IMR-90 (cell line): ENCODE results near the gene FLNA. TPM values are rescaled to one million over a fixed set of nuclear protein-coding genes. Genes with fewer than 3 reads are reported as not detected.
A peak's percentile ranks its signal among the peaks of the same experiment; 100 is the strongest.

Experiments used
- ATAC-seq: fragments of 200-7000 bp; cut with Tn5 transposase; 2 replicates; pipeline ENCODE4 v1.9.1; 2020; ENCODE audit warnings: low read depth, mild to moderate bottlenecking, moderate library complexity
- BruUV-seq: library from RNA; stranded (reverse); fragments of 400-500 nt; replicated peaks from 2 replicates; lab custom pipeline; 2021; lab: Mats Ljungman, UMichigan
- CTCF ChIA-PET: fragments of 300-600 bp; formaldehyde crosslinking; extraction: SDS; loops from one replicate; lab custom pipeline; 2021; ENCODE audit warnings: antibody characterized with exemption; lab: Yijun Ruan, JAX
- POLR2A ChIA-PET: fragments of 300-600 bp; sonication (Branson Sonifier 250); formaldehyde crosslinking; loops from one replicate; lab custom pipeline; 2022; ENCODE audit warnings: antibody characterized with exemption; ENCODE audit not compliant: unreplicated experiment; lab: Charles Lee
- DNase-seq: peaks from one replicate; pipeline ENCODE4 v3.0.0; 2013
- H2AFZ ChIP-seq: replicated peaks from 2 replicates; pipeline ENCODE3; 2013; ENCODE audit warnings: low read length, mild to moderate bottlenecking; ENCODE audit not compliant: poor library complexity
- H2AK5ac ChIP-seq: 2 replicates; pipeline ENCODE4 v1.6.1; 2013; ENCODE audit warnings: low read depth, low read length, inconsistent platforms
- H2AK9ac ChIP-seq: replicated peaks from 2 replicates; pipeline ENCODE3; 2013; ENCODE audit warnings: mild to moderate bottlenecking, low read depth, low read length, moderate library complexity; ENCODE audit not compliant: poor library complexity
- H2BK120ac ChIP-seq: 2 replicates; pipeline ENCODE4 v1.6.1; 2013; ENCODE audit warnings: low read depth, low read length, inconsistent platforms
- H2BK15ac ChIP-seq: 3 replicates; pipeline ENCODE4 v1.6.1; 2013; ENCODE audit warnings: low read depth, low read length, inconsistent platforms
- H2BK20ac ChIP-seq: 2 replicates; pipeline ENCODE4 v1.6.1; 2013; ENCODE audit warnings: low read depth, mild to moderate bottlenecking, inconsistent platforms, low read length, moderate library complexity
- H2BK5ac ChIP-seq: 2 replicates; pipeline ENCODE4 v1.6.1; 2013; ENCODE audit warnings: mild to moderate bottlenecking, low read depth, low read length, inconsistent platforms; ENCODE audit not compliant: poor library complexity, severe bottlenecking
- H3K14ac ChIP-seq: replicated peaks from 2 replicates; pipeline ENCODE4 v1.6.1; 2013; ENCODE audit warnings: low read depth, low read length, inconsistent platforms
- H3K18ac ChIP-seq: 2 replicates; pipeline ENCODE4 v1.6.1; 2013; ENCODE audit warnings: low read depth, low read length, control low read depth
- H3K23ac ChIP-seq: 2 replicates; pipeline ENCODE4 v1.6.1; 2013; ENCODE audit warnings: low read depth, low read length, inconsistent platforms
- H3K27ac ChIP-seq: 2 replicates; pipeline ENCODE4 v1.5.1; 2013; ENCODE audit warnings: mild to moderate bottlenecking, control low read depth, low read length; ENCODE audit not compliant: insufficient read depth
- H3K27me3 ChIP-seq: 2 replicates; pipeline ENCODE4 v1.6.1; 2013; ENCODE audit warnings: low read length; ENCODE audit not compliant: control insufficient read depth, insufficient read depth
- H3K36me3 ChIP-seq: 2 replicates; pipeline ENCODE4 v1.6.1; 2013; ENCODE audit warnings: low read length, mixed read lengths; ENCODE audit not compliant: control insufficient read depth, insufficient read depth
- H3K4ac ChIP-seq: 2 replicates; pipeline ENCODE4 v1.6.1; 2013; ENCODE audit warnings: low read depth, low read length, inconsistent platforms
- H3K4me1 ChIP-seq: 2 replicates; pipeline ENCODE4 v1.6.1; 2013; ENCODE audit warnings: low read length, mixed read lengths; ENCODE audit not compliant: control insufficient read depth, insufficient read depth
- H3K4me2 ChIP-seq: 2 replicates; pipeline ENCODE4 v1.6.1; 2013; ENCODE audit warnings: low read depth, mild to moderate bottlenecking, control low read depth, low read length, moderate library complexity
- H3K4me3 ChIP-seq: 2 replicates; pipeline ENCODE4 v1.5.1; 2013; ENCODE audit warnings: low read depth, mild to moderate bottlenecking, control low read depth, low read length, moderate library complexity; ENCODE audit not compliant: insufficient read depth
- H3K56ac ChIP-seq: 2 replicates; pipeline ENCODE4 v1.6.1; 2013; ENCODE audit warnings: low read length, inconsistent platforms; ENCODE audit not compliant: insufficient read depth; ENCODE audit errors: extremely low read depth
- H3K79me1 ChIP-seq, 2 experiments: 2 replicates each; pipeline ENCODE4 v1.6.1; 2013; ENCODE audit warnings: low read length in 2 of 2, inconsistent platforms in 1 of 2, low read depth in 1 of 2
- H3K9ac ChIP-seq: 2 replicates; pipeline ENCODE4 v1.6.1; 2013; ENCODE audit warnings: low read depth, low read length, control low read depth
- H3K9me1 ChIP-seq: 2 replicates; pipeline ENCODE4 v1.6.1; 2013; ENCODE audit warnings: low read length, inconsistent platforms; ENCODE audit not compliant: insufficient read depth
- H3K9me3 ChIP-seq: 2 replicates; pipeline ENCODE4 v1.6.1; 2013; ENCODE audit warnings: low read length; ENCODE audit not compliant: control insufficient read depth, insufficient read depth
- H4K20me1 ChIP-seq: 2 replicates; pipeline ENCODE4 v1.6.1; 2013; ENCODE audit warnings: low read length, inconsistent platforms; ENCODE audit not compliant: insufficient read depth
- H4K5ac ChIP-seq: 2 replicates; pipeline ENCODE4 v1.6.1; 2013; ENCODE audit warnings: mild to moderate bottlenecking, low read depth, low read length, control low read depth
- H4K8ac ChIP-seq, 2 experiments: 2 replicates each; pipeline ENCODE4 v1.6.1; 2013; ENCODE audit warnings: low read depth in 2 of 2, low read length in 2 of 2, control low read depth in 1 of 2, inconsistent platforms in 1 of 2
- H4K91ac ChIP-seq: 2 replicates; pipeline ENCODE4 v1.6.1; 2013; ENCODE audit warnings: low read depth, low read length, inconsistent platforms; ENCODE audit not compliant: insufficient read depth
- FOS ChIP-seq: fragments of 150-350 bp; IDR thresholded peaks from 2 replicates; pipeline ENCODE4 v1.6.1; 2016; ENCODE audit warnings: low read depth, low read length
- POLR2A ChIP-seq: IDR thresholded peaks from 2 replicates; pipeline ENCODE4 v1.6.1; 2012; ENCODE audit warnings: mild to moderate bottlenecking, low read depth, low read length
- WGBS, 2 experiments: methylation state at CpG; one replicate each; pipeline versions ENCODE4 v1.1.5 to v1.1.7; 2013; ENCODE audit warnings: missing lambda C conversion rate in 2 of 2; ENCODE audit not compliant: insufficient read length in 1 of 2; ENCODE audit errors: extremely low coverage in 2 of 2; 5-methylcytosine and 5-hydroxymethylcytosine counted together
- dilution Hi-C: fragments of 300-500 bp; cut with HindIII; formaldehyde crosslinking; loops from one replicate; pipeline ENCODE4 v1.14.3; 2018; ENCODE audit warnings: low sequenced_read_pairs; ENCODE audit not compliant: unreplicated experiment
- in situ Hi-C: fragments of 300-500 bp; cut with MboI; formaldehyde crosslinking; loops from 3 replicates; pipeline ENCODE4 v1.14.3; 2019; ENCODE audit warnings: low sequenced_read_pairs, inconsistent platforms, mixed read lengths
- intact Hi-C: fragments of 100-400 bp; cut with micrococcal nuclease; formaldehyde crosslinking; loops from 2 replicates; pipeline ENCODE4 v1.10.0; 2022
- polyA plus RNA-seq, 3 experiments: library from polyadenylated mRNA; depleted of rRNA; stranded (reverse); fragments of >200 nt; gene quantifications; 2 replicates each; pipeline ENCODE4 v1.2.3, GENCODE V29; 2012; ENCODE audit warnings: low replicate concordance in 1 of 3
- total RNA-seq: library from RNA; depleted of rRNA; stranded (reverse); fragments of >200 nt; gene quantifications from 2 replicates; pipeline ENCODE4 v1.2.3, GENCODE V29; 2012

The FLNA gene
- total and polyA plus RNA-seq, 2 of the 4 experiments (the other 2 are of a cell fraction), result 1,356 to 1,357 TPM

DNA sequence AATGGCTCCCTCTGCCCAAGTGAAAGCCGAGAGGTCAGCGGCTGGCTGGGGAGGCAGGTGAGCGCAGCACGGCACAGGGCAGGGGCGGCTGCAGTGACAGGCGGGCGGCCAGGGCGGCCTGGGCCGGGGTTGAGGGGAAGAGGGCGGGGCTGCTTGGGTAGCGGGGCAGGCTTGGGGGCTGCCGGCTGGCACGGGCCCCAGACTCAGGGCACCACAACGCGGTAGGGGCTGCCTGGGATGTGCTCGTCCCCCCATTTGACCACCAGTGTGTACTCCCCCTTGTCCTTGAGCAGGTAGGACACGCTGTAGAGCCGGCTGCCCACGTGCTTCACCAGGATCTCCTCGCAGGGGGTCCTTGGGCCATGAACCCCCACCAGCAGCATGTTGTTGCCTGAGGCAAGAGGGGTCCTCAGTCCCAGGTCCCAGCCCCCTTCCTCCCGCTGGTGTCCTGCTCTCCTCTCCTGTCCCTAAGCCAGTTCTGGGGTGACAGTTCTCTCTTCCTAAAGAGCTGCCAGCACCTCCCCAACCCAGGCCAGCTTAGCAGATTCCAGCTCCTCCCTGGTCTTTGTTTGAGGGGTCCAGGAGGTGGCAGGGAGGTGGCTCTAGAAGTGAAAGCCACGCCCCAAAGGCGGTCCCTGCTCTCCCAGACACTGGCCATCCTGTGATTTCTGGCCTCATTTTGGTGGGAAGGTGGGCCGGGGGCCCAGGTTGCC is 25.6 kb downstream of the FLNA start:
- Histone ChIP-seq H4K91ac (no peak overlapping the region), H3K18ac (no peak overlapping the region), H3K23ac (no peak overlapping the region), H2AFZ (no peak overlapping the region), H3K27me3 (no peaks in the 10 kb centered on the region), H2BK120ac (no peak overlapping the region), H2BK15ac (no peak overlapping the region), H3K56ac (no peak overlapping the region), H3K9me3 (no peaks in the 10 kb centered on the region; the same call in 1 of the 2 replicates), H4K5ac (no peak overlapping the region), H3K9ac (no peak overlapping the region), H3K9me1 (no peaks in the 10 kb centered on the region), H4K20me1 (peaks cover 67% of the 10 kb centered on the region), H3K36me3 (peaks cover 58% of the 10 kb centered on the region), H3K27ac (no peak overlapping the region), H2BK5ac (no peak overlapping the region), H2BK20ac (no peak overlapping the region), H3K4me3 (no peak overlapping the region), H3K4ac (no peak overlapping the region), H3K4me2 (no peak overlapping the region), H3K79me1 (peaks cover 3 to 25% of the 10 kb centered on the region in 2 experiments; a peak in 3 of 4 replicates), H4K8ac (no peak overlapping the region), H2AK5ac (no peak overlapping the region), H2AK9ac (no peak overlapping the region), H3K4me1 (no peaks in the 10 kb centered on the region), H3K14ac (no peak overlapping the region)
- BruUV-seq, result TSS peak; percentile 69
- intact Hi-C loops (no loop called here), in situ Hi-C loops (no loop called here), dilution Hi-C loops (no loop called here)
- ChIA-PET POLR2A (no interaction called here), CTCF (no interaction called here)
- 0 out of 2 replicates have a peak, but pooled peaks have one; percentile 4 for TF ChIP-seq POLR2A
- no peak for TF ChIP-seq FOS
- 90% methylated on average over 2 of the region's 24 CpGs; no CpG with 5 or more reads in 1 of the 2 experiments for WGBS, 2 experiments
- DNase-seq (no peak), ATAC-seq (no peak)
